GM23338 (cell line): Measurements from ENCODE around the gene ZDHHC11B. TPM values are rescaled to one million over a fixed set of nuclear protein-coding genes. Genes with fewer than 3 reads are reported as not detected.

Source experiments
- ATAC-seq: fragments of 200-7000 bp; cut with Tn5 transposase; 3 replicates; pipeline ENCODE4 v1.9.1; 2020
- DNase-seq: peaks from one replicate; pipeline ENCODE4 v3.0.0-alpha.2; 2015; ENCODE audit warnings: low spot score
- H2AFZ ChIP-seq: fragments of 200-600 bp; sonication (generic); 2 replicates; pipeline ENCODE4 v1.8.0; 2016; ENCODE audit warnings: antibody characterized with exemption, mild to moderate bottlenecking, moderate library complexity
- H3F3A ChIP-seq: fragments of 200-600 bp; sonication (generic); replicated peaks from 2 replicates; pipeline ENCODE4 v1.8.0; 2017; ENCODE audit warnings: antibody characterized with exemption, mixed run types, low read depth
- H3K27ac ChIP-seq: fragments of 200-600 bp; sonication (generic); 2 replicates; pipeline ENCODE4 v1.6.1; 2016; ENCODE audit warnings: low read depth
- H3K27me3 ChIP-seq: fragments of 200-600 bp; sonication (generic); 2 replicates; pipeline ENCODE4 v1.8.0; 2016; ENCODE audit warnings: mild to moderate bottlenecking, mixed run types, moderate library complexity; ENCODE audit not compliant: insufficient read depth
- H3K36me3 ChIP-seq: fragments of 200-600 bp; sonication (generic); 2 replicates; pipeline ENCODE4 v1.8.0; 2016; ENCODE audit warnings: mild to moderate bottlenecking; ENCODE audit not compliant: insufficient read depth
- H3K4me1 ChIP-seq: fragments of 200-600 bp; sonication (generic); 2 replicates; pipeline ENCODE4 v1.8.0; 2016; ENCODE audit warnings: mild to moderate bottlenecking, moderate library complexity; ENCODE audit not compliant: insufficient read depth
- H3K4me2 ChIP-seq: fragments of 200-600 bp; sonication (generic); 2 replicates; pipeline ENCODE4 v1.7.1; 2017; ENCODE audit warnings: mixed run types
- H3K4me3 ChIP-seq: fragments of 200-600 bp; sonication (generic); 2 replicates; pipeline ENCODE4 v1.6.1; 2016; ENCODE audit warnings: mixed run types
- H3K79me2 ChIP-seq: fragments of 200-600 bp; sonication (generic); replicated peaks from 2 replicates; pipeline ENCODE4 v1.8.0; 2017; ENCODE audit warnings: mild to moderate bottlenecking; ENCODE audit not compliant: insufficient read depth
- H3K9me2 ChIP-seq: fragments of 200-600 bp; sonication (generic); 2 replicates; pipeline ENCODE4 v1.8.0; 2017; ENCODE audit not compliant: insufficient read depth
- H4K20me1 ChIP-seq: fragments of 200-600 bp; sonication (generic); replicated peaks from 2 replicates; pipeline ENCODE4 v1.8.0; 2017; ENCODE audit warnings: mild to moderate bottlenecking; ENCODE audit not compliant: insufficient read depth
- H3K27ac Mint-ChIP-seq: 2 replicates; pipeline ENCODE4 v1.8.0; 2020; ENCODE audit warnings: inconsistent platforms, mild to moderate bottlenecking, moderate library complexity, mixed read lengths
- H3K27me3 Mint-ChIP-seq: 3 replicates; pipeline ENCODE4 v1.8.0; 2022; ENCODE audit warnings: low read depth, mild to moderate bottlenecking, moderate library complexity, mixed read lengths, inconsistent platforms; ENCODE audit not compliant: insufficient read depth, poor library complexity
- H3K36me3 Mint-ChIP-seq: 3 replicates; pipeline ENCODE4 v1.8.0; 2021; ENCODE audit warnings: low read depth, mild to moderate bottlenecking, inconsistent platforms, moderate library complexity, mixed read lengths
- H3K4me1 Mint-ChIP-seq: 3 replicates; pipeline ENCODE4 v1.8.0; 2020; ENCODE audit warnings: mild to moderate bottlenecking, inconsistent platforms, mixed read lengths
- H3K4me3 Mint-ChIP-seq: 3 replicates; pipeline ENCODE4 v1.8.0; 2021; ENCODE audit warnings: moderate library complexity, mild to moderate bottlenecking, inconsistent platforms, mixed read lengths
- H3K9me3 Mint-ChIP-seq: 3 replicates; pipeline ENCODE4 v1.8.0; 2020; ENCODE audit warnings: moderate library complexity, mild to moderate bottlenecking, inconsistent platforms, mixed read lengths
- CREB1 ChIP-seq: fragments of 250-450 bp; sonication (Bioruptor Pico); IDR thresholded peaks from 2 replicates; pipeline ENCODE4 v1.5.0; 2020; ENCODE audit warnings: low read depth, mild to moderate bottlenecking, moderate library complexity
- EZH2 ChIP-seq: fragments of 200-600 bp; sonication (generic); IDR thresholded peaks from one replicate; pipeline ENCODE4 v1.8.0; 2017; ENCODE audit warnings: antibody characterized with exemption, mild to moderate bottlenecking, low read depth; ENCODE audit not compliant: unreplicated experiment
- EZH2phosphoT487 ChIP-seq: fragments of 200-600 bp; sonication (generic); IDR thresholded peaks from one replicate; pipeline ENCODE4 v1.8.1; 2018; ENCODE audit warnings: antibody characterized with exemption; ENCODE audit not compliant: unreplicated experiment
- JUNB ChIP-seq: IDR thresholded peaks from one replicate; pipeline ENCODE4 v1.6.1; 2016; ENCODE audit warnings: antibody characterized with exemption; ENCODE audit not compliant: unreplicated experiment
- NANOG ChIP-seq: IDR thresholded peaks from 2 replicates; pipeline ENCODE4 v1.6.1; 2016; ENCODE audit warnings: antibody characterized with exemption, borderline replicate concordance
- POLR2AphosphoS5 ChIP-seq: IDR thresholded peaks from 2 replicates; pipeline ENCODE4 v1.6.1; 2016; ENCODE audit warnings: antibody characterized with exemption, low read depth
- STAT1 ChIP-seq: IDR thresholded peaks from one replicate; pipeline ENCODE4 v1.6.1; 2016; ENCODE audit warnings: antibody characterized with exemption; ENCODE audit not compliant: unreplicated experiment
- ZNF114 ChIP-seq: fragments of 250-450 bp; sonication (Bioruptor Pico); IDR thresholded peaks from 2 replicates; pipeline ENCODE4 v1.5.0; 2020; ENCODE audit warnings: mild to moderate bottlenecking, moderate library complexity
- ZNF331 ChIP-seq: fragments of 250-450 bp; sonication (Bioruptor Pico); IDR thresholded peaks from 2 replicates; pipeline ENCODE4 v1.5.0; 2020; ENCODE audit warnings: low read depth, mild to moderate bottlenecking, moderate library complexity
- polyA plus RNA-seq: library from polyadenylated mRNA; unstranded; fragments of >200 nt; fragmentation: Nextera tagmentation; extraction: Ambion mirVana; gene quantifications from 2 replicates; pipeline ENCODE4 v1.2.1, GENCODE V29; 2016
- total RNA-seq: library from RNA; depleted of rRNA; stranded (reverse); fragments of >200 nt; shearing (Covaris generic); gene quantifications from 2 replicates; pipeline ENCODE4 v1.2.3, GENCODE V29; 2014
- TF ChIP-seq, protein P1 (sequence below), 2 experiments: fragments of 200-600 bp in 1 of 2; sonication (generic) in 1 of 2; conservative IDR thresholded peaks; 2 replicates each; pipeline versions ENCODE4 v1.5.1 to v1.6.1; 2016 to 2017; ENCODE audit warnings: antibody characterized with exemption in 2 of 2, low read depth in 2 of 2, mild to moderate bottlenecking in 2 of 2, moderate library complexity in 1 of 2
- TF ChIP-seq, protein P2 (sequence below): IDR thresholded peaks from 2 replicates; pipeline ENCODE4 v1.6.1; 2016; ENCODE audit warnings: antibody characterized with exemption
- TF ChIP-seq, protein P3 (sequence below): fragments of 250-450 bp; sonication (Bioruptor Pico); IDR thresholded peaks from 2 replicates; pipeline ENCODE4 v1.5.0; 2020; ENCODE audit warnings: mild to moderate bottlenecking, moderate library complexity
- TF ChIP-seq, protein P4 (sequence below): IDR thresholded peaks from one replicate; pipeline ENCODE4 v1.6.1; 2018; ENCODE audit warnings: antibody characterized with exemption; ENCODE audit not compliant: unreplicated experiment

ZDHHC11B gene
- total and polyA plus RNA-seq, 2 experiments from 2014 or later, result 0.89 to 1.2 TPM

DNA sequence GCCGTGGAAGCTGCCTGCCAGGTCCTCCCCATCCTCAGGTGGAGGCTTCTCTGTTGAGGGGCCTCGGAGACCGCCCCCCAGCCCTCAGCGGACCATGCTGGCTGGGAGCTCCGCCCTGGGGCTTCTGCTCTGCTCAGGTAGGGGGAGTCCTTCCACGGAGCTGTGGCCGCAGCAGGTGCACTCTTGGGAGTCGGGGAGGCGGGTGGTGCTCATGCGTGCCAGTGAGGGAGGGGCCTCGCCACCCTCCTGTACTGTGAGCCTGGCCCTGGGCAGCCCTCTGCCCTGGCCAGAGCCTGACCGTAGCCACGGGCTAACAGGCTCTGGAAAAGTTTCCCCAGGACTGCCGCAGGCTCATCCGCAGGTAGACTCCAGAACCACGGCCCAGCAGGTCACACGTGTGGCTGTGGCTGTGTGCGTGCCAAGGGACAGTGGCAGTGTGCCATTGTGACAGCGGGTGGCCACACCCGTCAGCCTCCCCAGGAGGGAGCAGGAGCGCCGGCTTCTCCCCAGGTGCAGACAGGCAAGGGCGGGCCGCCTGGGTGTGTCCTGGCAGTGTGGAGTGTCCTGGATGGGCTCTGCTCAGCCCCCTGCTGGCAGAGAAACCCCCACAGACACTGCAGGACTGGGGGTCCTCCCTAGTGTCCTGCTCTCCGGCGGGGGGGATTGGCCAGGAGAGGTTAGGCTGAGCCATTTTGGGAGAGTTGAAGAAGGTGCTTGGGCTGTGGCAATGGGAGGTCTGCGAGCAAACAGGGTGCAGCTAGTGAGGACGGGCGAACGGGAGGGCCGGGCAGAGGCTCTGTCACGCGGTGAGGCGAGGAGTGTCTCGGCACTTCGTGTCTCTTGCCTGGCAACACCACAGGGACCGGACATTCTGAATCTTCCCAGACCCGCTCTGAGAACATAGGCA, 120.8 kb downstream of the ZDHHC11B start:
- ATAC-seq (no peak), DNase-seq (no peak)
- Histone ChIP-seq H3K4me3 (no peak overlapping the region), H3K4me2 (no peak overlapping the region), H4K20me1 (no peaks in the 10 kb centered on the region; the same call in none of the 2 replicates), H3K36me3 (peaks cover 6% of the 10 kb centered on the region; the same call in 1 of the 2 replicates), H2AFZ (no peak overlapping the region), H3K27ac (no peak overlapping the region), H3F3A (no peaks in the 10 kb centered on the region), H3K4me1 (no peaks in the 10 kb centered on the region), H3K27me3 (no peaks in the 10 kb centered on the region), H3K79me2 (no peaks in the 10 kb centered on the region), H3K9me2 (no peaks in the 10 kb centered on the region)
- Mint-ChIP-seq H3K9me3 (no peaks in the 10 kb centered on the region; the same call in 2 of the 3 replicates), H3K4me1 (no peaks in the 10 kb centered on the region; the same call in 2 of the 3 replicates), H3K27ac (no peak overlapping the region), H3K36me3 (peaks cover 39% of the 10 kb centered on the region), H3K27me3 (peaks cover 5% of the 10 kb centered on the region), H3K4me3 (no peak overlapping the region)
- no peak for TF ChIP-seq NANOG
- no peak for TF ChIP-seq JUNB
- TF ChIP-seq ZNF331 (CRISPR knock-in tag), result no peak
- TF ChIP-seq, protein P1, sequence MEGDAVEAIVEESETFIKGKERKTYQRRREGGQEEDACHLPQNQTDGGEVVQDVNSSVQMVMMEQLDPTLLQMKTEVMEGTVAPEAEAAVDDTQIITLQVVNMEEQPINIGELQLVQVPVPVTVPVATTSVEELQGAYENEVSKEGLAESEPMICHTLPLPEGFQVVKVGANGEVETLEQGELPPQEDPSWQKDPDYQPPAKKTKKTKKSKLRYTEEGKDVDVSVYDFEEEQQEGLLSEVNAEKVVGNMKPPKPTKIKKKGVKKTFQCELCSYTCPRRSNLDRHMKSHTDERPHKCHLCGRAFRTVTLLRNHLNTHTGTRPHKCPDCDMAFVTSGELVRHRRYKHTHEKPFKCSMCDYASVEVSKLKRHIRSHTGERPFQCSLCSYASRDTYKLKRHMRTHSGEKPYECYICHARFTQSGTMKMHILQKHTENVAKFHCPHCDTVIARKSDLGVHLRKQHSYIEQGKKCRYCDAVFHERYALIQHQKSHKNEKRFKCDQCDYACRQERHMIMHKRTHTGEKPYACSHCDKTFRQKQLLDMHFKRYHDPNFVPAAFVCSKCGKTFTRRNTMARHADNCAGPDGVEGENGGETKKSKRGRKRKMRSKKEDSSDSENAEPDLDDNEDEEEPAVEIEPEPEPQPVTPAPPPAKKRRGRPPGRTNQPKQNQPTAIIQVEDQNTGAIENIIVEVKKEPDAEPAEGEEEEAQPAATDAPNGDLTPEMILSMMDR (conservative IDR thresholded peaks at IDR 0.05; ENCODE audit: low read depth in 2 of 2), result no peak; a peak in 1 of 4 replicates
- TF ChIP-seq EZH2phosphoT487, result no peak
- no peak for TF ChIP-seq EZH2
- TF ChIP-seq POLR2AphosphoS5, result no peak
- TF ChIP-seq CREB1 (CRISPR knock-in tag), result no peak
- no peak for TF ChIP-seq STAT1
- TF ChIP-seq, protein P2, sequence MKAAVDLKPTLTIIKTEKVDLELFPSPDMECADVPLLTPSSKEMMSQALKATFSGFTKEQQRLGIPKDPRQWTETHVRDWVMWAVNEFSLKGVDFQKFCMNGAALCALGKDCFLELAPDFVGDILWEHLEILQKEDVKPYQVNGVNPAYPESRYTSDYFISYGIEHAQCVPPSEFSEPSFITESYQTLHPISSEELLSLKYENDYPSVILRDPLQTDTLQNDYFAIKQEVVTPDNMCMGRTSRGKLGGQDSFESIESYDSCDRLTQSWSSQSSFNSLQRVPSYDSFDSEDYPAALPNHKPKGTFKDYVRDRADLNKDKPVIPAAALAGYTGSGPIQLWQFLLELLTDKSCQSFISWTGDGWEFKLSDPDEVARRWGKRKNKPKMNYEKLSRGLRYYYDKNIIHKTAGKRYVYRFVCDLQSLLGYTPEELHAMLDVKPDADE, result no peak
- TF ChIP-seq, protein P3, sequence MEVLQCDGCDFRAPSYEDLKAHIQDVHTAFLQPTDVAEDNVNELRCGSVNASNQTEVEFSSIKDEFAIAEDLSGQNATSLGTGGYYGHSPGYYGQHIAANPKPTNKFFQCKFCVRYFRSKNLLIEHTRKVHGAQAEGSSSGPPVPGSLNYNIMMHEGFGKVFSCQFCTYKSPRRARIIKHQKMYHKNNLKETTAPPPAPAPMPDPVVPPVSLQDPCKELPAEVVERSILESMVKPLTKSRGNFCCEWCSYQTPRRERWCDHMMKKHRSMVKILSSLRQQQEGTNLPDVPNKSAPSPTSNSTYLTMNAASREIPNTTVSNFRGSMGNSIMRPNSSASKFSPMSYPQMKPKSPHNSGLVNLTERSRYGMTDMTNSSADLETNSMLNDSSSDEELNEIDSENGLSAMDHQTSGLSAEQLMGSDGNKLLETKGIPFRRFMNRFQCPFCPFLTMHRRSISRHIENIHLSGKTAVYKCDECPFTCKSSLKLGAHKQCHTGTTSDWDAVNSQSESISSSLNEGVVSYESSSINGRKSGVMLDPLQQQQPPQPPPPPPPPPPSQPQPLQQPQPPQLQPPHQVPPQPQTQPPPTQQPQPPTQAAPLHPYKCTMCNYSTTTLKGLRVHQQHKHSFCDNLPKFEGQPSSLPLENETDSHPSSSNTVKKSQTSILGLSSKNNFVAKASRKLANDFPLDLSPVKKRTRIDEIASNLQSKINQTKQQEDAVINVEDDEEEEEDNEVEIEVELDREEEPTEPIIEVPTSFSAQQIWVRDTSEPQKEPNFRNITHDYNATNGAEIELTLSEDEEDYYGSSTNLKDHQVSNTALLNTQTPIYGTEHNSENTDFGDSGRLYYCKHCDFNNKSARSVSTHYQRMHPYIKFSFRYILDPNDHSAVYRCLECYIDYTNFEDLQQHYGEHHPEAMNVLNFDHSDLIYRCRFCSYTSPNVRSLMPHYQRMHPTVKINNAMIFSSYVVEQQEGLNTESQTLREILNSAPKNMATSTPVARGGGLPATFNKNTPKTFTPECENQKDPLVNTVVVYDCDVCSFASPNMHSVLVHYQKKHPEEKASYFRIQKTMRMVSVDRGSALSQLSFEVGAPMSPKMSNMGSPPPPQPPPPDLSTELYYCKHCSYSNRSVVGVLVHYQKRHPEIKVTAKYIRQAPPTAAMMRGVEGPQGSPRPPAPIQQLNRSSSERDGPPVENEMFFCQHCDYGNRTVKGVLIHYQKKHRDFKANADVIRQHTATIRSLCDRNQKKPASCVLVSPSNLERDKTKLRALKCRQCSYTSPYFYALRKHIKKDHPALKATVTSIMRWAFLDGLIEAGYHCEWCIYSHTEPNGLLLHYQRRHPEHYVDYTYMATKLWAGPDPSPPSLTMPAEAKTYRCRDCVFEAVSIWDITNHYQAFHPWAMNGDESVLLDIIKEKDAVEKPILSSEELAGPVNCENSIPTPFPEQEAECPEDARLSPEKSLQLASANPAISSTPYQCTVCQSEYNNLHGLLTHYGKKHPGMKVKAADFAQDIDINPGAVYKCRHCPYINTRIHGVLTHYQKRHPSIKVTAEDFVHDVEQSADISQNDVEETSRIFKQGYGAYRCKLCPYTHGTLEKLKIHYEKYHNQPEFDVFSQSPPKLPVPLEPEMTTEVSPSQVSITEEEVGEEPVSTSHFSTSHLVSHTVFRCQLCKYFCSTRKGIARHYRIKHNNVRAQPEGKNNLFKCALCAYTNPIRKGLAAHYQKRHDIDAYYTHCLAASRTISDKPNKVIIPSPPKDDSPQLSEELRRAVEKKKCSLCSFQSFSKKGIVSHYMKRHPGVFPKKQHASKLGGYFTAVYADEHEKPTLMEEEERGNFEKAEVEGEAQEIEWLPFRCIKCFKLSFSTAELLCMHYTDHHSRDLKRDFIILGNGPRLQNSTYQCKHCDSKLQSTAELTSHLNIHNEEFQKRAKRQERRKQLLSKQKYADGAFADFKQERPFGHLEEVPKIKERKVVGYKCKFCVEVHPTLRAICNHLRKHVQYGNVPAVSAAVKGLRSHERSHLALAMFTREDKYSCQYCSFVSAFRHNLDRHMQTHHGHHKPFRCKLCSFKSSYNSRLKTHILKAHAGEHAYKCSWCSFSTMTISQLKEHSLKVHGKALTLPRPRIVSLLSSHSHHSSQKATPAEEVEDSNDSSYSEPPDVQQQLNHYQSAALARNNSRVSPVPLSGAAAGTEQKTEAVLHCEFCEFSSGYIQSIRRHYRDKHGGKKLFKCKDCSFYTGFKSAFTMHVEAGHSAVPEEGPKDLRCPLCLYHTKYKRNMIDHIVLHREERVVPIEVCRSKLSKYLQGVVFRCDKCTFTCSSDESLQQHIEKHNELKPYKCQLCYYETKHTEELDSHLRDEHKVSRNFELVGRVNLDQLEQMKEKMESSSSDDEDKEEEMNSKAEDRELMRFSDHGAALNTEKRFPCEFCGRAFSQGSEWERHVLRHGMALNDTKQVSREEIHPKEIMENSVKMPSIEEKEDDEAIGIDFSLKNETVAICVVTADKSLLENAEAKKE, result no peak
- no peak for TF ChIP-seq ZNF114
- TF ChIP-seq, protein P4, sequence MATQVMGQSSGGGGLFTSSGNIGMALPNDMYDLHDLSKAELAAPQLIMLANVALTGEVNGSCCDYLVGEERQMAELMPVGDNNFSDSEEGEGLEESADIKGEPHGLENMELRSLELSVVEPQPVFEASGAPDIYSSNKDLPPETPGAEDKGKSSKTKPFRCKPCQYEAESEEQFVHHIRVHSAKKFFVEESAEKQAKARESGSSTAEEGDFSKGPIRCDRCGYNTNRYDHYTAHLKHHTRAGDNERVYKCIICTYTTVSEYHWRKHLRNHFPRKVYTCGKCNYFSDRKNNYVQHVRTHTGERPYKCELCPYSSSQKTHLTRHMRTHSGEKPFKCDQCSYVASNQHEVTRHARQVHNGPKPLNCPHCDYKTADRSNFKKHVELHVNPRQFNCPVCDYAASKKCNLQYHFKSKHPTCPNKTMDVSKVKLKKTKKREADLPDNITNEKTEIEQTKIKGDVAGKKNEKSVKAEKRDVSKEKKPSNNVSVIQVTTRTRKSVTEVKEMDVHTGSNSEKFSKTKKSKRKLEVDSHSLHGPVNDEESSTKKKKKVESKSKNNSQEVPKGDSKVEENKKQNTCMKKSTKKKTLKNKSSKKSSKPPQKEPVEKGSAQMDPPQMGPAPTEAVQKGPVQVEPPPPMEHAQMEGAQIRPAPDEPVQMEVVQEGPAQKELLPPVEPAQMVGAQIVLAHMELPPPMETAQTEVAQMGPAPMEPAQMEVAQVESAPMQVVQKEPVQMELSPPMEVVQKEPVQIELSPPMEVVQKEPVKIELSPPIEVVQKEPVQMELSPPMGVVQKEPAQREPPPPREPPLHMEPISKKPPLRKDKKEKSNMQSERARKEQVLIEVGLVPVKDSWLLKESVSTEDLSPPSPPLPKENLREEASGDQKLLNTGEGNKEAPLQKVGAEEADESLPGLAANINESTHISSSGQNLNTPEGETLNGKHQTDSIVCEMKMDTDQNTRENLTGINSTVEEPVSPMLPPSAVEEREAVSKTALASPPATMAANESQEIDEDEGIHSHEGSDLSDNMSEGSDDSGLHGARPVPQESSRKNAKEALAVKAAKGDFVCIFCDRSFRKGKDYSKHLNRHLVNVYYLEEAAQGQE, result no peak
